ENCODE results near the gene CDK19. TPM values are rescaled to one million over a fixed set of nuclear protein-coding genes. Genes with fewer than 3 reads are reported as not detected.

CDK19 gene
- total RNA-seq, 1 donor = 17.8 TPM

DNA sequence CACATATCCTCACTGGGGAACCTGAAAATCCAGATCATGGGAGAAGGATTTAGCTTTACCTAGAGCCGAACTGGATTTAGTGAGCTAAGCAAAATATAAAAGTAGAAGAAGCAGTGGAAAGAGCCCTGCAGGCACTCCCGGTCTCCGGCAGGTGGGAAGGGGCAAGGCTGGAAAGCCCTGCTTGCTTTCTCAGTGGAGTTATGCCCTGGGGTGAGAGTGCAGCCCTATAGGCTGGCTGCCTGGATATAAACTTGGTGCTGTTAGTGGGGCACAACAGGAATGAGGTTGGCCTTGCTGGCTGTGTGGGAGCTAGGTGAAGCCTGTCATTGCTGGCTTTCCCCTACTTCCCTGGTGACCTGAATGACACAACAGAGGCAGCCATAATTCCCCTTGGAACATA lies 122.0 kb downstream of the CDK19 start:
- TF ChIP-seq, protein P1, sequence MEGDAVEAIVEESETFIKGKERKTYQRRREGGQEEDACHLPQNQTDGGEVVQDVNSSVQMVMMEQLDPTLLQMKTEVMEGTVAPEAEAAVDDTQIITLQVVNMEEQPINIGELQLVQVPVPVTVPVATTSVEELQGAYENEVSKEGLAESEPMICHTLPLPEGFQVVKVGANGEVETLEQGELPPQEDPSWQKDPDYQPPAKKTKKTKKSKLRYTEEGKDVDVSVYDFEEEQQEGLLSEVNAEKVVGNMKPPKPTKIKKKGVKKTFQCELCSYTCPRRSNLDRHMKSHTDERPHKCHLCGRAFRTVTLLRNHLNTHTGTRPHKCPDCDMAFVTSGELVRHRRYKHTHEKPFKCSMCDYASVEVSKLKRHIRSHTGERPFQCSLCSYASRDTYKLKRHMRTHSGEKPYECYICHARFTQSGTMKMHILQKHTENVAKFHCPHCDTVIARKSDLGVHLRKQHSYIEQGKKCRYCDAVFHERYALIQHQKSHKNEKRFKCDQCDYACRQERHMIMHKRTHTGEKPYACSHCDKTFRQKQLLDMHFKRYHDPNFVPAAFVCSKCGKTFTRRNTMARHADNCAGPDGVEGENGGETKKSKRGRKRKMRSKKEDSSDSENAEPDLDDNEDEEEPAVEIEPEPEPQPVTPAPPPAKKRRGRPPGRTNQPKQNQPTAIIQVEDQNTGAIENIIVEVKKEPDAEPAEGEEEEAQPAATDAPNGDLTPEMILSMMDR (IDR thresholded peaks at IDR 0.05; ENCODE audit: insufficient read depth, low read length) = no peak
- DNase-seq (ENCODE audit: low read depth) = no peak
- H3K4me3 ChIP-seq (ENCODE audit: low read depth, low read length) = no peak overlapping the region

DNA sequence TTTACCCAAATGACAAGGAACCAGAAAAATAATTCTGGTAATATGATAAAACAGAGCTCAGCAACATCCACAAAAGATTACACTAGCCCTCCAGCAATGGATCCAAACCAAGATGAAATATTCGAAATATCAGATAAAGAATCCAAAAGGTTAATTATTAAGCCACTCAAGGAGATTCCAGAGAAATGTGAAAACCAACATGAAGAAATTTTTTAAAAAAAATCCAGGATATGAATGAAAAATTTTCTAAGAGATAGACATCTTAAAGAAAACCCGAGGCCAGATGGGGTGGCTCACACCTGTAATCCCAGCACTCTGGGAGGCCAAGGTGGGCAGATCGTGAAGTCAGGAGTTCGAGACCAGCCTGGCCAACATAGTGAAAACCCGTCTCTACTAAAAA lies 124.4 kb downstream of the CDK19 start:
- TF ChIP-seq, protein P1 (IDR thresholded peaks at IDR 0.05; ENCODE audit: insufficient read depth, low read length) = no peak
- no peak for DNase-seq (ENCODE audit: low read depth)
- no peak overlapping the region for H3K4me3 ChIP-seq (ENCODE audit: low read depth, low read length)

DNA sequence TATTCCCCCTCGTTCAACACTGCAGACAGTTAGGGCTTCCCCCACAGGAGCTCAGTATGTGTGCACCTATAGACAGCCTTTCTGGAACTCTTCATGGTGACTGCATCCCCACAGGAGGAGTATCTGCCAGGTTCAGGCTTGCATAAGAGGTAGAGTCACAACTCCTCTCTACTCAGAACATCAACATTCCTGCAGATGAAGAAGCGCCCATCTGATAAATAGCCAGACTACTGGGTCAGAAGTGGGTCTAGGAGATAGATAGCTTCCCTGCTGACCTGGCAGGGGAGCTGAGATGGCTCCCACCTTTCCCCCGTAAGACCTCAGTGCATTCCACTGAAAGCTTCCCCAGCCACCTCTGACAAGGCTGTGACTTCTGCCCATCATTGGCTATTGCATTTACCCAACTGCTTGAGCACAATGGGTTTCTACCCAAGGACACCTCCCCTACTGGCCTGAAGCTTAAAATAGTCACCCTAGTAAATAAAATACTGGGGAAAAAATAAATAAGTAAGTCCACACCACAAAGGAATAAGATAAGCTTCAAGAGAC lies 125.1 kb downstream of the CDK19 start:
- H3K4me3 ChIP-seq (ENCODE audit: low read depth, low read length) = no peak overlapping the region
- no peak for DNase-seq (ENCODE audit: low read depth)
- TF ChIP-seq, protein P1 (IDR thresholded peaks at IDR 0.05; ENCODE audit: insufficient read depth, low read length) = no peak

DNA sequence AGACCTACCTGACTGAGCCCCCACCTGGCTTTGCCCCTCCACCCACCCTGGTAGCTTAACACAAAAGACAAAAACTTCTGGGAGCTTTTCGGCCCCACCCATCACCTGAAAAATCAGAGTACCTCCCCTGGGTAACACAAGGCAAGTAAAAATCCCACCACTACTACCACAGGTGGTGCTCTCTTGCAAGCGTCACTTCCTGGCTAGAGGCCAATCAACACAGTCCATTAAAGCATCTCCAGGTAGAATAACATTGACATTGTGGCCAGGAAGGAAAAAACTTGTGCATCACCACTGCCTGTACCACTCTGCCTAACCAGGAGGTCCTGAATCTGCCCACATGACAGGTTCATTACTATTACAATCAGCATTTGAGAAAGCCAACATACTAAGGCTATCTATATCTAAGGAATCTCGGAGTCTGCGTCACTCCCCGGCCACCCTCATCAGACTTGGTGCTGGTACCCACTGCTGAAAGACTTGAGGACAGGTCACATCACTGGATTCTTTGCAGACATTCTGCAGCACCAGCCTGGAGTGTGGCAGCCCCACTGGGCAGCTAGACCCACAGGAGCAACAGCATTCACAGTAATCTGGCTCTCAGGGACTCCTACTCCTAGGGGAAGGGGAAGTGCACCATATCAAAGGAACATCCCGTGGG lies 125.9 kb downstream of the CDK19 start:
- H3K4me3 ChIP-seq (ENCODE audit: low read depth, low read length) = no peak overlapping the region
- TF ChIP-seq, protein P1 (IDR thresholded peaks at IDR 0.05; ENCODE audit: insufficient read depth, low read length) = no peak
- DNase-seq (ENCODE audit: low read depth) = no peak

DNA sequence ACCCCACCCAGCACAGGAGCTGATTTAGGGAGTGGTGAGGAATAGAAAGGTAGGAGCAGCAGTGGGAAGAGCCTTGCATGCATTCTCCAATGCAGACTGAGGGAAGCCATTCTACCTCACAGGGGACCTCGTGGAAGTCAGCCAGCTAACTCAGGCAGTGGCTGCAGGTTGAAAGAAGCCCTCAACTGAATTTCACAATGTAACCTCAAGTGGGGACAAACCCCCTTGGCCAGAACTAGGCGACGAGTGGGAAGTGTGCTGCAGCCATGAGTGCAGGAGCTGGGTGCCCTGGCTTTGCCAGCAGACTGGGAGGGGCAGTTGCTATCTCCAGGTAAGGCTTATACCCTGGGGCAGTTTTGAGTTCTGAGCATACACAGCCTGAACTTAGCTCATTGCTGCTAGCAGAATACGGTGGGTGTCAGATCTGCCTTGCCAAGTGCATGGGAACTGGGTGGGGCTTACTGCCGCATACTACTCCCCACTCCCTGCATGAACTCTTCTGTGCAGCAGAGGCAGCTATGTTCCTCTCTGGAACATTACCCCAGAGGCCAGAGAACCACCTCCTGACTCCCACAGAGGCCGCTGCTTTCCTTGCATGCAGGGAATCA lies 126.5 kb downstream of the CDK19 start:
- TF ChIP-seq, protein P1 (IDR thresholded peaks at IDR 0.05; ENCODE audit: insufficient read depth, low read length) = no peak
- no peak for DNase-seq (ENCODE audit: low read depth)
- no peak overlapping the region for H3K4me3 ChIP-seq (ENCODE audit: low read depth, low read length)

DNA sequence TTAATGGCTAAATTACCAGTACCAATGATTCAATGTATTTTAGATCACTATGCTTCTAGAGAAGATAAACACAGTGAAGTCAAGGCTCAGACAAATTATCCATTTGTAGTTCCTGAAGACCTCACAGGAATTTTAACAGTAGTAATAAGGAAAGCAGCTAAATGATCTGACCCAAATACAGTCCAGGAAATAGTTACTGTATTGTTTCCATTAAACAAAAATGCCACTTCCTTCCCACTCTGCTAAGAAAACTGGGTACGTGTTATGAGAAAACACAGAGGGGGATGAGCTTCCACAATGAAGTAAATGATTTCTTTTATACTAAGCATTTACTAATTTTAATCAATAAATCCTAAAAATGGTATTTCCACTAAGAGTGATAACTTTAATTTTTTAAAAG lies 127.9 kb downstream of the CDK19 start:
- H3K4me3 ChIP-seq (ENCODE audit: low read depth, low read length) = no peak overlapping the region
- no peak for DNase-seq (ENCODE audit: low read depth)
- TF ChIP-seq, protein P1 (IDR thresholded peaks at IDR 0.05; ENCODE audit: insufficient read depth, low read length) = no peak
